Gastrocnemius medialis (tissue), 4 donors: ENCODE results near the gene FAM110D. TPM values are rescaled to one million over a fixed set of nuclear protein-coding genes. Genes with fewer than 3 reads are reported as not detected.
A peak's percentile ranks its signal among the peaks of the same experiment; 100 is the strongest.

Experiments used
- ATAC-seq, 2 donors: fragments of 150-250 bp; one replicate each; pipeline ENCODE4 v1.9.1; 2016
- DNase-seq, 2 donors: peaks; one replicate each; pipeline ENCODE4 v3.0.0-alpha.2; 2019
- H3K27ac ChIP-seq, 4 donors: fragments of 200-600 bp; sonication (generic); 1 replicate in 1 of 4; 2 replicates in 3 of 4; pipeline ENCODE4 v1.5.1; 2016 to 2018; ENCODE audit warnings: mild to moderate bottlenecking in 2 of 4, moderate library complexity in 1 of 4
- H3K27me3 ChIP-seq, 3 donors: fragments of 200-600 bp; sonication (generic) in 2 of 3; 1 replicate in 1 of 3; 2 replicates in 2 of 3; pipeline versions ENCODE4 v1.5.1 to v1.6.0; 2016 to 2019; ENCODE audit warnings: mild to moderate bottlenecking in 1 of 3, moderate library complexity in 1 of 3
- H3K36me3 ChIP-seq, 2 donors: fragments of 200-600 bp; sonication (generic) in 1 of 2; one replicate each; pipeline ENCODE4 v1.5.1; 2017 to 2018
- H3K4me1 ChIP-seq, 2 donors: fragments of 200-600 bp; sonication (generic) in 1 of 2; one replicate each; pipeline ENCODE4 v1.5.1; 2016 to 2017; ENCODE audit warnings: mild to moderate bottlenecking in 2 of 2
- H3K4me3 ChIP-seq, 4 donors: fragments of 200-600 bp; sonication (generic) in 3 of 4; 1 replicate in 1 of 4; 2 replicates in 3 of 4; pipeline ENCODE4 v1.5.1; 2016 to 2019; ENCODE audit warnings: mild to moderate bottlenecking in 2 of 4
- H3K9me3 ChIP-seq, 3 donors: fragments of 200-600 bp; sonication (generic) in 2 of 3; 1 replicate in 1 of 3; 2 replicates in 2 of 3; pipeline ENCODE4 v1.5.1; 2016 to 2019
- POLR2A ChIP-seq, 2 donors: fragments of 450-650 bp; IDR thresholded peaks; one replicate each; pipeline ENCODE4 v1.6.1; 2017; ENCODE audit warnings: antibody characterized with exemption in 2 of 2, mild to moderate bottlenecking in 2 of 2, moderate library complexity in 2 of 2
- in situ Hi-C, 4 donors: fragments of 200-750 bp; cut with MboI; loops; one replicate each; pipeline versions ENCODE4 v1.15.0 to v1.8.0; 2017; ENCODE audit warnings: low sequenced_read_pairs in 4 of 4
- intact Hi-C: fragments of 100-400 bp; cut with DNase I; formaldehyde crosslinking; loops from one replicate; pipeline ENCODE4 v1.15.1; 2023; ENCODE audit warnings: low total_unique reads
- total RNA-seq, 4 donors: library from RNA; depleted of rRNA; stranded (reverse); fragments of >200 nt; gene quantifications; one replicate each; pipeline versions ENCODE4 v1.1.0 to v1.2.3, GENCODE V29; 2016
- TF ChIP-seq, protein P1 (sequence below), 5 experiments: fragments of 450-650 bp in 3 of 5; fragments of 200-600 bp in 2 of 5; sonication (generic) in 2 of 5; IDR thresholded peaks in 4 of 5; conservative IDR thresholded peaks in 1 of 5; 1 replicate in 4 of 5; 2 replicates in 1 of 5; pipeline ENCODE4 v1.5.1; 2016 to 2019; ENCODE audit warnings: antibody characterized with exemption in 5 of 5, mild to moderate bottlenecking in 3 of 5, moderate library complexity in 3 of 5

Gene FAM110D
- total RNA-seq, 4 donors from 2014 or later: 3.1 to 5.2 (median 4.2) TPM

DNA sequence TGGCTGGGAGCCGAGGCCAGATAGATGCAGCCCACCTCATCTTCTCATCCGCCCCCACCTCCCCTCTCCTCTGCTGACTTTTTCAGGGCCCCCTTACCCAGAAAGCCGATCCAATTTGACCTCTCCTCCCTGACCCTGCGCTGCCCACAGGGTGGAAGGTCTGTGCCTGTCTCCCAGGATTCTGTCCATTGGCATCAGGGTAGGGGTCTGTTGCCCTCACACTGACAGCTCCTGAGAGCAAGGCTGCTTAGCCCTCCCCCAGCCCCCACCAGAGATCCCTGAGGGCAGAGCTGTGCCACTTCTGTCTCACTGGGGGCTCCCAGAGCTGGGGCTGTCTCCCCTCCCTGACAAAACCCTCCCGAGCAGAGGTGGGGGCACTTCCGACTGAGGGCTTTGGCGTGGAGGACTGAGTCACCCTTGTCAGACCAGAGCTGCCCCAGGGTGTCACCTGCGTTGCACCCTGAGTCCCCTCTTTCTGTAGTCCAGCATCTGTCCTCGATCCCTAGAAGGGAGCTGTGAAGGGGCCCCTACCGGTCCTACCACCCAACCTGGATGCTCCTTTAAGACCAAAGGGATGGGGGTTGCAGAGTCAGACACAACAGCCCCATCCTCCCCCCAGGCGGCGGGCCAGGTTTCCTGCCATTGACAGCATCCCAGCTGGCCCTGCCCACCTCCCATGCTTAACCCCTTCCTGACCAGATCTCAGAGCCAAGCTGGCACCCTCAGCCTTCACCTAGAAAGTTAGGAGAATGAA lies 2.4 kb upstream of the FAM110D start:
- peaks cover 7 to 11% of the 10 kb centered on the region in 2 donors for H3K4me1 ChIP-seq
- in situ Hi-C loops: loop anchor here in 1 of 4 donors (25.0 kb wide), 2 partner anchors 119 to 269 kb away; partner anchors contain the start of genes PAQR7 and SLC30A2
- H3K27ac ChIP-seq: peak overlapping the region; percentile 32 to 81 (median 57)
- DNase-seq (peak in 1 of 2 donors; percentile 9), ATAC-seq (no peak)
- H3K27me3 ChIP-seq: no peaks in the 10 kb centered on the region
- no peaks in the 10 kb centered on the region for H3K36me3 ChIP-seq
- intact Hi-C loops: no loop called here
- no peaks in the 10 kb centered on the region for H3K9me3 ChIP-seq
- TF ChIP-seq, protein P1, sequence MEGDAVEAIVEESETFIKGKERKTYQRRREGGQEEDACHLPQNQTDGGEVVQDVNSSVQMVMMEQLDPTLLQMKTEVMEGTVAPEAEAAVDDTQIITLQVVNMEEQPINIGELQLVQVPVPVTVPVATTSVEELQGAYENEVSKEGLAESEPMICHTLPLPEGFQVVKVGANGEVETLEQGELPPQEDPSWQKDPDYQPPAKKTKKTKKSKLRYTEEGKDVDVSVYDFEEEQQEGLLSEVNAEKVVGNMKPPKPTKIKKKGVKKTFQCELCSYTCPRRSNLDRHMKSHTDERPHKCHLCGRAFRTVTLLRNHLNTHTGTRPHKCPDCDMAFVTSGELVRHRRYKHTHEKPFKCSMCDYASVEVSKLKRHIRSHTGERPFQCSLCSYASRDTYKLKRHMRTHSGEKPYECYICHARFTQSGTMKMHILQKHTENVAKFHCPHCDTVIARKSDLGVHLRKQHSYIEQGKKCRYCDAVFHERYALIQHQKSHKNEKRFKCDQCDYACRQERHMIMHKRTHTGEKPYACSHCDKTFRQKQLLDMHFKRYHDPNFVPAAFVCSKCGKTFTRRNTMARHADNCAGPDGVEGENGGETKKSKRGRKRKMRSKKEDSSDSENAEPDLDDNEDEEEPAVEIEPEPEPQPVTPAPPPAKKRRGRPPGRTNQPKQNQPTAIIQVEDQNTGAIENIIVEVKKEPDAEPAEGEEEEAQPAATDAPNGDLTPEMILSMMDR (IDR thresholded peaks at IDR 0.05 in 4 of 5, conservative IDR thresholded peaks at IDR 0.05 in 1 of 5): no peak
- TF ChIP-seq POLR2A (IDR thresholded peaks at IDR 0.05): no peak
- H3K4me3 ChIP-seq: peak overlapping the region in 3 of 4 donors; percentile 12 to 39 (median 25)

DNA sequence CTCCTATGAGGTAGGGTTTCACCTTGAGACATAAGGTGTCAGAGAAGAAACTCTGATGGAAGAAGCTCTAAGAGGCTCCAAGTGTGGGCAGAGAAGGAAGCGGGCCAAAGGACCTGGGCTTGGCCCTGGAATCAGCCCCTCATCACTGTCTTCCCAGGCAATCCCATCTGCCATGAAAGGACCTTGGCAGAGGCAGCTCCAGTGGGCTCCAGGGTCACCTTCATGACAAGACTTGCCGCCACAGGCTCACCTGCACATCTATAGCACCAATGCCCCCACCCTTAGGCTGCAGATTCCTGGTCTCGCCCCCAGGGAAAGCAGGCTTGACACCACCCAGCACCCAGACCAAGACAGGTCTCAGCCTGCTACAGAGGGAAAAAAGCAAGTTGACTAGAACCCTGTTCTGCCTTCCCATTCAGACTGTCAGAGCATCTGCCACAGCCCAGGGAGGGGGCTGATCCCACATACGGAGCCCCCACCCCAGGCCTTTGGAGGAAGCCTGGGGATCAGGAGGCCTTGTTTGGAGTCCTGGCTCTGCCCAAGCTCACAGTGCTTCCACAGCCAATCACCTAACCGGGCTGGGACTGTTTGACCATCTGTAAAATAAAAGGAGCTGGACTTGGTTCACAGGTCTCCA lies 490 bp upstream of the FAM110D start:
- TF ChIP-seq, protein P1 (IDR thresholded peaks at IDR 0.05 in 4 of 5, conservative IDR thresholded peaks at IDR 0.05 in 1 of 5): no peak
- TF ChIP-seq POLR2A (IDR thresholded peaks at IDR 0.05): no peak
- Histone ChIP-seq H3K4me1 (peaks cover 7 to 11% of the 10 kb centered on the region in 2 donors), H3K27ac (peak overlapping the region; percentile 3 to 81 (median 63)), H3K27me3 (no peaks in the 10 kb centered on the region), H3K4me3 (peak overlapping the region in 3 of 4 donors; percentile 6 to 65 (median 57)), H3K36me3 (no peaks in the 10 kb centered on the region), H3K9me3 (no peaks in the 10 kb centered on the region)
- DNase-seq (peak in 1 of 2 donors; percentile 6), ATAC-seq (no peak)
- in situ Hi-C loops: loop anchor here in 1 of 4 donors (25.0 kb wide), 2 partner anchors 121 to 271 kb away; partner anchors contain the start of genes PAQR7 and SLC30A2
- intact Hi-C loops: no loop called here

DNA sequence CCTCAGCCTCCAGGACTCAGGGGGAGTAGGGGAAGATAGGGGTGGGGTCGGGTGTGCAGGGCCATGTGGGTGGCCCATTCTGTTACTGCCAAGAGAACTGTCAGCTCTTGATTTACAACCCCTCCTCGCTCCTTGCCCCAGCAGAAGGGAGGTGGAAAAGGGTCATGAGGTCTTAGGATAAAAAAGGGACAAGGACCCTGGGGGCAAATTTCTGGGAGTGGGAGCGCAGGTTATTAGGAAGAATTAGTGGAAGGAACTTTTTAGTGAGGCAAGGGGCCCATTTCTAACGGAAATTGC lies 812 bp downstream of the FAM110D start:
- no peaks in the 10 kb centered on the region for H3K27me3 ChIP-seq
- in situ Hi-C loops: loop anchor here in 1 of 4 donors (25.0 kb wide), 2 partner anchors 122 to 272 kb away; partner anchors contain the start of genes PAQR7 and SLC30A2
- H3K4me3 ChIP-seq: peak overlapping the region; percentile 6 to 76 (median 61)

More for the DNA sequence above, 812 bp downstream of the FAM110D start:
- no peak for TF ChIP-seq POLR2A (IDR thresholded peaks at IDR 0.05)
- TF ChIP-seq, protein P1 (IDR thresholded peaks at IDR 0.05 in 4 of 5, conservative IDR thresholded peaks at IDR 0.05 in 1 of 5): no peak
- Histone ChIP-seq H3K36me3 (no peaks in the 10 kb centered on the region), H3K9me3 (no peaks in the 10 kb centered on the region), H3K4me1 (peaks cover 7 to 14% of the 10 kb centered on the region in 2 donors), H3K27ac (peak overlapping the region in 3 of 4 donors; percentile 61 to 81 (median 65))
- DNase-seq: no peak
- intact Hi-C loops: loop anchor here (2.0 to 5.0 kb wide), 2 partner anchors 49 to 122 kb away; partner anchors contain the start of gene PDIK1L
- ATAC-seq: no peak
